NCI-H82 treated with DMSO at 0.1 percent for 48 hours (cell line): Measurements from ENCODE around the gene ARID4B.
"Not testable (repeated sequence)": the region's sequence is repeated elsewhere in the genome, so short reads cannot be mapped to it uniquely, and the experiment has no call there.

Experiments used
- DNase-seq: peaks from one replicate; lab custom pipeline; 2025; ENCODE audit not compliant: unreplicated experiment; lab: John Stamatoyannopoulos, UW

ARID4B gene

DNA sequence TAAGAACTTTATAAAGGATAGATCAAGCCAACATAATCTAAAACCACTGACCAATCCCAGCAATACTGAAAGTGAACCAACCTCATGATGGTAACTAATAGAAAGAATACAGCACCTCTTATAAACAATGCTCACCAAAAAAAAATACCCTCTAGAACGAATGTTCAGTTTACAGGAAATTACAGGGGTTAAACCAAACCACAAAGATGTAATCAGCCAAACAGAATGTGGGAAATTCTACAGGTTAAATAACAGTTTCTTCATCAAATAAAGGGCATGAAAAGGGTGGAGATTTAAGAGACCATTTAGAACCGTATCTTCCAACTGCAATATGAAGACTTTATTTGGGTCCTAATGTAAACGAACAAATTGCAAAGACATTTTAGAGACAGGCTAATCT lies 30.4 kb downstream of the ARID4B start:
- no peak for DNase-seq

DNA sequence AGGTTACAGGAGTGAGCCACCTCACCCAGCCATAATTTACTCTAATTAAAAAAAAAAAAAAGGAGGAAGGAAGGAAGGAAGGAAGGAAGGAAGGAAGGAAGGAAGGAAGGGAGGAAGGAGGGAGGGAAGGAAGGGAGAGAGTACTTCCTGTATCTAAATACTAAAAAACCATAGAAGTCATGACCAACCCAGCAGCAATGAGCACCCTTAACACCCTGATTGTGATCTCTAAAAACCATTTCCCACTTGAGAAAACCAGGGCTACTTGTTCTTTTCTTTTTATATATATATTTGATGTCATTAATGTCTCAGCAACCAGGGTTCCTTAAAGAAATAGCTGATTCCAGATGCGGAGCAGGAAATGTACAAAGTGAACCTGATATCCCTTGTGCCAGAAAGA lies 31.2 kb downstream of the ARID4B start:
- no peak for DNase-seq

DNA sequence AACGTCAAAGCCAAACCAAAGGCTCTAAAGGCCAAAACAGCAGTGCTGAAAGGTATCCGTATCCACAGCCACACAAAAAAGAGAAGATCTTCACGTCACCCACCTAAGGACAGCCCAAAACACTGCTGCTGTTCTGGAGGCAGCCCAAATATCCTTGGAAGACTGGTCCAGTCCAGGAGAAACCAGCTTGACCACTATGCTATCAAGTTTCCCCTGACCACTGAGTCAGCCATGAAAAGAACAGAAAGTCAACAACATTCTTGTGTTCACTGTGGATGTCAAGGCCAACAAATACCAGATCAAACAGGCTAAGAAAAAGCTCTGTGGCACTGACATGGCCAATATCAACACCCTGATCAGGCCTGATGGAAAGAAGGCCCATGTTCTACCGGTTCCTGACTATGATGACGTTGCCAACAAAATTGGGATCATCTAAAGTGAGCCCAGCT lies 32.1 kb downstream of the ARID4B start:
- no peak for DNase-seq

DNA sequence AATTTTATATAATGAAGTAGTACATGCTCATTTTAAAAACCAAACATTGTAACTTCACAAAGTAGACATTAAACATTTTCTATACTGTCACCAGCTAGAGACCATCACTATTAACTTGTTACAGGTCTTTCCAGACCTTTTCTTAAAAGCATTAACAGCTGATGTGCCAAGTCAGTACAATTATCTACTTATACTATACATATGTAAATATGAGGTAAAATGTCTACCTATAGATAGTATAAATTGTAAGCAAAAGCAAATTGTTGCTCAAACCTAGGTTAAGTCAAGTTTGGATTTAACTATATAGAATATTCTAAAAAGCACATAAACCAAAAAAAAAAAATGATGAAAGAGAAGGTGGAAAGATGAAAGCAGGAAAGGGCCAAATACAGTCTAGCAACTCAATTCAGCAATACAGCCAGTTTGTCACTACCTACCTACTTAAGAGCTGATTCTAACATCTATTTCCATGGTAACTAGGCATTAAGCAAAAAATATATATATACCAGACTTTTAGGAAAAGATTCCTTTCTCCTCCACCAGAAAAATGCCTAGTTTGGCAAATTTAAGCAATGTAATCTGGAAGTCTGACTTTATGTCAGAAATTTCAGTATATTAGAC lies 34.5 kb downstream of the ARID4B start:
- no peak for DNase-seq

GRCh38 chr1:235292790-235293189 lies 35.2 kb downstream of the ARID4B start:
- DNase-seq = no peak

DNA sequence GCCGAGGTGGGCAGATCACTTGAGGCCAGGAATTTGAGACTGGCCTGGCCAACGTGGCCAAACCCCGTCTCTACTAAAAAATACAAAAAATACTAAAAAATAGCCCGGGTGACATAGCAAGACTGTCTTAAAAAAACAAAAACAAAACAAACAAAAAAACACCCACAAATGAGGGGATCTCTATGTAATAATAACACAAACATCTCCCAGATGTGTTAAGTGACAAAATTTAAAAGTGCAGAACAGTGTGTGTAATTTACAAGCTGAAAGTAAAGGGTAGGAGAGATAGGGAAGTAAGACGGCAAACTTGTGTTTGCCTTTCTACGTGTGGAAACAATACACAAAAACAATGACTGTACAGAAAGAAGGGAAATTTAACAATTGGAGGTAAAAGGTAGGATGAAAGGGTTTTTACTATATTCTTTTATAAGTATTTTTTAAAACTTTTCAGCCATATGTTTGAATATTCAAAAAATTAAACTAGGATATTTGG lies 36.3 kb downstream of the ARID4B start:
- no peak for DNase-seq

DNA sequence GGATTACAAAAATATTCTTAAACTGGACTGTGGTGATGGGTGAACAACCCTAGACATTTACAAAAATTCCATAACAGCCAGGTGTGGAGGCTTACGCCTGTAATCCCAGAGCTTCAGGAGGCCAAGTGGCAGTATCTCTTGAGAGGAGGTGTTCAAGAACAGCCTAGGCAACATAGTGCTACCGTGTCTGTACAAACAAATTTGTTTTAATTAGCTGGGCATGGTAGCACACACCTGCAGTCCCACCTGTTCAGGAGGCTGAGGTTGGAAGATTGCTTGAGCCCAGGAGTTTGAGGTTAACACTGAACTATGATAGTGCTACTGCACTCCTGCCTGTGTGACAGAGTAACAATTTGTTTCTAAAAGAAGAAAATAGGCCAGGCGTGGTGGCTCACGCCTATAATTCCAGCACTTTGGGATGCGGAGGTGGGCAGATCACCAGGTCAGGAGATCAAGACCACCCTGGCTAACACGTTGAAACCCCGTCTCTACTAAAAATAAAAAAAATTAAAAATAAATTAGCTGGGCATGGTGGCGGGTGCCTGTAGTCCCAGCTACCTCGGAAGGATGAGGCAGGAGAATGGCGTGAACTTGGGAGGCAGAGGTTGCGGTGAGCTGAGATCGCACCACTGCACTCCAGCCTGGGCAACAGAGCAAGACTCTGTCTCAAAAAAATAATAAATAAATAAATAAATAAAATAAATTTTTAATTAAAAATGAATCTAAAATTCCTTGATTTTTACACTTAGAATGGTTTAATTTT lies 37.1 kb downstream of the ARID4B start:
- no peak for DNase-seq

GRCh38 chr1:235289859-235290739 lies 37.9 kb downstream of the ARID4B start:
- no peak for DNase-seq

DNA sequence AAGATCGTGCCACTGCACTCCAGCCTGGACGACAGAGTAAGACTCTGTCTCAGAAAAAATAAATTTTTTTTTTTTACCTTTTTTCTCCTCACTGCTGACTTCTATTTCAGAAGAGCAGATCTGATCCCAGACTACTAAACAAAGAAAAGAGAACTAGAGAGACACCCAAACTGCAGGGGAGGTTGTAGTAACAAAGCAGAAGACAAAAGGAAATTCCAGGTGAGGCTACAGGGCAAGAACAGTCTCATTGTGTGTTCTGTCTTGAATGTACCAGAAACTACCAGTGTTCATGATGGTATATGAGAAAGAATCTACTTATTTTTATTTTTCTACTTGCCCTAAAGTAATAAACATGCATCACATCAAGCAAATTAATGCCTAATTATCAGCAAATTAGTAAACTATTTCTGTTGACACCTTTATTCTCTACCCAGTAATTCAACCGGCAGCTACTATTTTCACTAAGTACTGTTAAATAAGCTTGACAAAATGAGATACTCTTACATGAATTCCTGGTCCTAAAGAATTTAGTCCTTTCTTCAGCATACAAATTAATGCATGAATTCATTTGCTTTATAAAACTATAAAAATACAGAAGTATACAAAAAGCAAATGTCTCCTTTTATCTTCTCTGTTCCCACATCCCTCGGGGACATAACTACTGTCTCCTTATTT lies 40.6 kb downstream of the ARID4B start:
- no peak for DNase-seq

DNA sequence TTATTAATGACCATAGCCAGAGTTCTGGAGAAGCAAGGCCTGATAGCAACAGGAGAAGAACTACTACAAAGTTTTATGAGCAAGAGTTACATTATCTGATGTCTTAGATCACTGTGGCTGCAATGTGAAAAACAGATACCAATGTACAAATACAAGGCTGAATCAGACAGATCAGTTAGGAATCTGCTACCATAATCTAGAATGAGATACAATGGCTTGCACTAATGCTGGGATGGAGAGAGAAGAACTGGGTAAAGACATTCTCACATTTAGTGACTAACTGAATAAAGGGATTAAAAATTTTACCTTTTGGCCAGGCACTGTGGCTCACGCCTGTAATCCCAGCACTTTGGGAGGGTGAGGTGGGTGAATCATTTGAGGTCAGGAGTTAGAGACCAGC lies 41.3 kb downstream of the ARID4B start:
- DNase-seq = no peak

- no peak for DNase-seq
These were observed 43.7 kb downstream of the ARID4B start for GRCh38 chr1:235284231-235284769.

DNA sequence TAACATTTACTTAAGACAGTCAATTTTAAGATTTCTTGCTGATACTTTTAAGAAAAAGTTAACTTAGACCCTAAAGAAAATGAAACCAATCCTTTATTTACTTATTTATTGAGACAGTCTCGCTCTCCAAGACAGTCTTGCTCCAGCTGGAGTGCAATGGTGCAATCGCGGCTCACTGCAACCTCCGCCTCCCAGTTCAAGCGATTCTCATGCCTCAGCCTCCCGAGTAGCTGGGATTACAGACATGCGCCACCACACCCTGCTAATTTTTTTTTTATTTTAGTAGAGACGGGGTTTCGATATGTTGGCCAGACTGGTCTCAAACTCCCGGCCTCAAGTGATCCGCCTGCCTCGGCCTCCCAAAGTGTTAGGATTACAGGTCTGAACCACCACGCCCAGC lies 44.3 kb downstream of the ARID4B start:
- not testable (repeated sequence) for DNase-seq

DNA sequence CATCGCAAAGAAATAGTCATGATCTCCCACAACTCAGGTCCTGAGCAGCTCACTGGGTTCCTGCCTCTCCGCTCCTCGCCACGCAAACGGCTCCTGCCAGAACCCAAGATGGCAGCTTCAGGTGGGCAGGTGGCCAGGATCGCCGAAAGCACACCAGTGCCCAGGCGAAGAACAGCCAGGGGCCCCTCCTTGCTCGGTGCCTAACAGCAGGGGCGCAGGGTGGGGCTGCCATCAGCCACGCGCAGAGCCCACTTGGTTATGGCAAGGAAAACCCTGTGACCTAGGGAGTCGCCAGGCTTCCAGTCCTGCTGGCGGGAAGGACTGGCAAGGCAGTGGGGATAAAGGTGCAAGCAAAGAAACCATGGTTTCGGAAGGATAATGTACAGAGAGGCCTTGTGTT lies 47.5 kb downstream of the ARID4B start:
- DNase-seq = no peak

DNA sequence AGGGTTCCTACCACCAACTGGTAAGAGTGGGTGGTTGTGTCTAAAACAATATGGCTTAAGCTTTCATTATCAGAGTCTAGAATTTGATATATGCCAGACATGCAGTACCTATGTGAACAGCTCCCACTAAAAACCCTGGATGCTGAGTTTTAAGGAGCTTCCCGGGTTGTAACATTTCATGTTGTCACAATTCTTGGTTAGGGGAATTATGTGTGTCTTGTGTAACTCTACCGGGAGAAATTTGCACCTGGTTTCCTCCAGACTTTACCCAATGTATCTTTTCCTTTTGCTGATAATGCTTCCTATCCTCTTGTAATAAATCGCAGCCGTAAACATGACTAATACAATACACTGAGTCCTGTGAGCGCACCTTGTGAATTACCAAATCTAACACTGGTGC lies 48.3 kb downstream of the ARID4B start:
- no peak for DNase-seq

- DNase-seq = no peak
These were observed 49.1 kb downstream of the ARID4B start for GRCh38 chr1:235278915-235279292.

DNA sequence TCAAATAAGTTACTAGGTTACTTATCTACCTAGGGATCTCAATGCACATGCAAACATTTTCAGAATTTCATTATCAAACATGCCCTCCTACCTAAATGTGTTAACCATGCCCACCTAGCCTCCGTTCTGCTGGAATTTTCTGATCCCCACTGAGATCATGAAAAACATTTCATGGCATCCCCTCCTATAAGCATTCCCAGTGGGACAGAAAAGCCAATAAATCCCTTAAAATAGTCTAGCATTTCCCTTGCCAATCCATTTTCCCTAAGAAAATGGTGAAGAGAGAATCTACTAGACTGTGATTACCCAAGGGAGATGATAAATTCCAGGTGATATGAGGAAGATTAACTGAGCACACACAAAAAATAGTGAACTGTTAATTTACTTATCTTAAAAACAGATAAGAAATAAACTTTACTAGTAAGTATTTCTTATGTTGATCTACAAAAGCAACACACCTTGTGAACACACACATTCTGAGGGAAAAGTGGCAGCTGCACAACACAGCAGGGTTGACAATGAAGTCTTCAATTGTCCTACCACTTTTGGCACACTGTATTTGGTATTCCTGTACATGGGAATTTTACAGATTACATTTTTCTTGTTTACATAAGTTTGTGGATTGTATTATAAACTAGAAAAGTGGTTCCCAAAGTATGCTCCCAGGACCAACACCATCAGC lies 49.6 kb downstream of the ARID4B start:
- no peak for DNase-seq

GRCh38 chr1:235277709-235278108 lies 50.3 kb downstream of the ARID4B start:
- no peak for DNase-seq

DNA sequence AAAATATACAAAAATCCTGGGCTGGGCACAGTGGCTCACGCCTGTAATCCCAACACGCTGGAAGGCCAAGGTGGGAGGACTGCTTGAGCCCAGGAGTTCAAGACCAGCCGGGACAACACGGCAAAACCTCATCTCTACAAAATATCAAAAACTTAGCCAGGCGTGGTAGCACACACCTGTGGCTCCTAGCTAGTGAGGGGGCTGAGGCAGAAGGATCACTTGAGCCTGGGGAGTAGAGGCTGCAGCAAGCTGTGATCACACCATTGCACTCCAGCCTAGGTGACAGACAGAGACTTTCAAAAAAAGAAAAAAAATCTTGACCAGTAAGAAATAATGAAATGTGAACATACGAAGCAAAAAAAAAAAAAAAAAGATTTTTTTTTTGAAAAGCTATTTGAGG lies 52.1 kb downstream of the ARID4B start:
- no peak for DNase-seq

DNA sequence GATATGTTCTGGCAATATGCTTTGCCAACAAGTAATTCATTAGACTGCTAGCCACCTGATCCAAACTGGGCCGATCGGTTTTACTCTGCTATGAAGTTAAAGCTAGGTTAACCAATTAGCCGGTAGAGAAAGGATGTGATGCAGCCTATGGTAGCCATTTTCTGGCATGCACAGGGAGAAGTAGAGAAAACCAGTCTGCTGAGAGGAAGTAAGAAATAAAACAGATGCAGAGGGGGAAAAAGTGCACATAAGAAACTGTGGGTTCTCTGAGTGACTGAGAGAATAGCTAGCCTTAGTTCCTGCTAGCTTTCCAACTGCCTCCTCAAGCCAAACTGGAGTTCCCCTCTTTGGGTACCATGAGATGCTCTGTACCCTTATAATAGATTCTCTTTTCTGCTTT lies 52.8 kb downstream of the ARID4B start:
- DNase-seq = no peak

GRCh38 chr1:235272851-235273250 lies 55.1 kb downstream of the ARID4B start:
- DNase-seq = no peak
